Panc1 (cell line): ENCODE results near the gene GNPTG. TPM values are rescaled to one million over a fixed set of nuclear protein-coding genes. Genes with fewer than 3 reads are reported as not detected.
A peak's percentile ranks its signal among the peaks of the same experiment; 100 is the strongest.

Experiments
- ATAC-seq: fragments of 200-7000 bp; cut with Tn5 transposase; 2 replicates; pipeline ENCODE4 v1.9.1; 2020; ENCODE audit warnings: mild to moderate bottlenecking, moderate library complexity
- BruUV-seq: library from RNA; stranded (reverse); fragments of 400-500 nt; replicated peaks from 2 replicates; lab custom pipeline; 2021; lab: Mats Ljungman, UMichigan
- CTCF ChIA-PET: fragments of 300-600 bp; sonication (Branson Sonifier 250); formaldehyde crosslinking; loops from one replicate; lab custom pipeline; 2022; ENCODE audit warnings: antibody characterized with exemption; lab: Charles Lee
- POLR2A ChIA-PET: fragments of 300-600 bp; sonication (Branson Sonifier 250); formaldehyde crosslinking; loops from one replicate; lab custom pipeline; 2022; ENCODE audit warnings: antibody characterized with exemption; lab: Charles Lee
- DNase-seq: peaks from one replicate; pipeline ENCODE4 v3.0.0-alpha.2; 2010; ENCODE audit warnings: low read depth, low spot score
- H3K27ac ChIP-seq: 2 replicates; pipeline ENCODE4 v1.5.1; 2011; ENCODE audit warnings: mild to moderate bottlenecking, low read length, inconsistent platforms
- H3K27me3 ChIP-seq: fragments of 200-500 bp; sonication (Bioruptor generic); 2 replicates; pipeline ENCODE4 v1.6.0; 2014; ENCODE audit warnings: low read length, inconsistent platforms; ENCODE audit not compliant: control insufficient read depth, insufficient read depth
- H3K36me3 ChIP-seq: fragments of 200-500 bp; sonication (Bioruptor generic); 2 replicates; pipeline ENCODE4 v1.5.1; 2014; ENCODE audit warnings: inconsistent platforms, mild to moderate bottlenecking, low read length, moderate library complexity; ENCODE audit not compliant: control insufficient read depth, insufficient read depth
- H3K4me1 ChIP-seq: 2 replicates; pipeline ENCODE4 v1.5.1; 2011; ENCODE audit warnings: inconsistent platforms, mild to moderate bottlenecking, low read length, moderate library complexity; ENCODE audit not compliant: control insufficient read depth, insufficient read depth
- H3K4me3 ChIP-seq, 2 experiments: 2 replicates each; pipeline ENCODE4 v1.5.1; 2011 to 2012; ENCODE audit warnings: low read depth in 2 of 2, low read length in 2 of 2, mild to moderate bottlenecking in 2 of 2, inconsistent platforms in 1 of 2, moderate library complexity in 1 of 2
- H3K9me3 ChIP-seq: fragments of 200-500 bp; sonication (Bioruptor generic); 2 replicates; pipeline ENCODE4 v1.5.1; 2014; ENCODE audit warnings: low read depth, mild to moderate bottlenecking, inconsistent platforms, low read length, moderate library complexity; ENCODE audit not compliant: control insufficient read depth, insufficient read depth
- POLR2AphosphoS5 ChIP-seq: IDR thresholded peaks from 2 replicates; pipeline ENCODE4 v1.6.1; 2012; ENCODE audit warnings: mild to moderate bottlenecking, low read depth, low read length, moderate library complexity
- SIN3A ChIP-seq: IDR thresholded peaks from 2 replicates; pipeline ENCODE4 v1.6.1; 2012; ENCODE audit warnings: low read depth, mild to moderate bottlenecking, low read length, moderate library complexity, borderline replicate concordance; ENCODE audit not compliant: insufficient read depth
- TCF7L2 ChIP-seq: IDR thresholded peaks from 2 replicates; pipeline ENCODE4 v1.6.1; 2011; ENCODE audit warnings: mild to moderate bottlenecking, low read depth, low read length, inconsistent platforms
- in situ Hi-C: cut with HindIII; loops from 2 replicates; pipeline ENCODE4 v1.10.0; 2016; ENCODE audit warnings: low sequenced_read_pairs, low pct_unique_long_range_greater_than_20kb
- intact Hi-C: fragments of 100-400 bp; cut with micrococcal nuclease; formaldehyde crosslinking; loops from one replicate; pipeline ENCODE4 v1.10.0; 2022; ENCODE audit not compliant: unreplicated experiment
- total RNA-seq: library from RNA; stranded (reverse); gene quantifications from one replicate; pipeline ENCODE4 v1.2.1, GENCODE V29; 2021; ENCODE audit not compliant: unreplicated experiment
- TF ChIP-seq, protein P1 (sequence below), 2 experiments: IDR thresholded peaks; 2 replicates each; pipeline ENCODE4 v1.6.1; 2011 to 2012; ENCODE audit warnings: low read depth in 2 of 2, control low read depth in 1 of 2, low read length in 1 of 2, mild to moderate bottlenecking in 1 of 2, moderate library complexity in 1 of 2; ENCODE audit not compliant: insufficient read depth in 1 of 2
- TF ChIP-seq, protein P2 (sequence below): fragments of 450-650 bp; IDR thresholded peaks from 2 replicates; pipeline ENCODE4 v1.5.1; 2017; ENCODE audit warnings: mild to moderate bottlenecking

GNPTG gene
- total RNA-seq, 1 experiment from 2014 or later = 62.5 TPM

DNA sequence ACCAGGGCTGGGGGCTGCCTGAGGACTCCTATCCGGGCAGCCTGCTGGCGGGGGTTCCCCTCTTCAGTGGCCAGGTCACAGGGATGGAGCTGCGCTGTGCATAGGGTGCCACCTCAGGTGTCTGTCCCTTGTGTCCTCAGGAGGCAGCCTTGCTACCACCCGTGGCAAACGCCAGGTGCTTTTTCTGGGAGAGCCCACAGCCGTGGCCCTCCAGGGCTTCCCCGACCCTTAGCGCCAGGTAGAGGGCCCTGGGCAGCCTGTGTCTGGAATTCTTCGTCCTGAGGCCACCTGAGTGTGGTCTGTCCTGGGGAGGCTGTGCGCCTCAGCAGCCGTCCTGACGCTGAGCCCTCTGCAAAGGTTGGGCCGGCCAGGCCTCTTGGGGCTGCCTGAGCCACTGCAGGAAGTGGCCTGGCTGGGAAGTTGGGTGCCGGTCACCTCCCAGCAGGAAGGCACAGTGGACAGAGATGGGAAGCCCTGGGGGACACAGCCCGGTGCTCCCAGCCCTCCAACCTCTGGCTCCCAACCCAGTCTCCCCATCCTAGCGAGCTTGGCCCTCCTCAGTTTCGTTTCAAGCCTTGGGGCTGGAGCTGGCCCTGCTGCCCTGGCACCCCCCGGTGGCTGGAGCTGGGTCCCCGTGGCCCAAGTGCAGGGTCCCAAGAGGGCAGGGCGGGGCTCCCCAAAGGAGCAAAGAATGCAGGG is 25.9 kb upstream of the GNPTG start:
- DNase-seq = no peak
- Histone ChIP-seq H3K36me3 (no peaks in the 10 kb centered on the region), H3K4me1 (no peaks in the 10 kb centered on the region), H3K4me3 (no peak overlapping the region), H3K27me3 (no peaks in the 10 kb centered on the region), H3K9me3 (no peaks in the 10 kb centered on the region), H3K27ac (no peak overlapping the region)
- peak; percentile 47 for ATAC-seq
- intact Hi-C loops = no loop called here
- BruUV-seq = no TSS peak
- TF ChIP-seq, protein P1, sequence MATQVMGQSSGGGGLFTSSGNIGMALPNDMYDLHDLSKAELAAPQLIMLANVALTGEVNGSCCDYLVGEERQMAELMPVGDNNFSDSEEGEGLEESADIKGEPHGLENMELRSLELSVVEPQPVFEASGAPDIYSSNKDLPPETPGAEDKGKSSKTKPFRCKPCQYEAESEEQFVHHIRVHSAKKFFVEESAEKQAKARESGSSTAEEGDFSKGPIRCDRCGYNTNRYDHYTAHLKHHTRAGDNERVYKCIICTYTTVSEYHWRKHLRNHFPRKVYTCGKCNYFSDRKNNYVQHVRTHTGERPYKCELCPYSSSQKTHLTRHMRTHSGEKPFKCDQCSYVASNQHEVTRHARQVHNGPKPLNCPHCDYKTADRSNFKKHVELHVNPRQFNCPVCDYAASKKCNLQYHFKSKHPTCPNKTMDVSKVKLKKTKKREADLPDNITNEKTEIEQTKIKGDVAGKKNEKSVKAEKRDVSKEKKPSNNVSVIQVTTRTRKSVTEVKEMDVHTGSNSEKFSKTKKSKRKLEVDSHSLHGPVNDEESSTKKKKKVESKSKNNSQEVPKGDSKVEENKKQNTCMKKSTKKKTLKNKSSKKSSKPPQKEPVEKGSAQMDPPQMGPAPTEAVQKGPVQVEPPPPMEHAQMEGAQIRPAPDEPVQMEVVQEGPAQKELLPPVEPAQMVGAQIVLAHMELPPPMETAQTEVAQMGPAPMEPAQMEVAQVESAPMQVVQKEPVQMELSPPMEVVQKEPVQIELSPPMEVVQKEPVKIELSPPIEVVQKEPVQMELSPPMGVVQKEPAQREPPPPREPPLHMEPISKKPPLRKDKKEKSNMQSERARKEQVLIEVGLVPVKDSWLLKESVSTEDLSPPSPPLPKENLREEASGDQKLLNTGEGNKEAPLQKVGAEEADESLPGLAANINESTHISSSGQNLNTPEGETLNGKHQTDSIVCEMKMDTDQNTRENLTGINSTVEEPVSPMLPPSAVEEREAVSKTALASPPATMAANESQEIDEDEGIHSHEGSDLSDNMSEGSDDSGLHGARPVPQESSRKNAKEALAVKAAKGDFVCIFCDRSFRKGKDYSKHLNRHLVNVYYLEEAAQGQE (IDR thresholded peaks at IDR 0.05; ENCODE audit: insufficient read depth in 1 of 2, low read depth in 2 of 2, low read length in 1 of 2) = no peak
- peak; percentile 45; the same call in 1 of the 2 replicates for TF ChIP-seq POLR2AphosphoS5
- ChIA-PET POLR2A (no interaction called here), CTCF (no interaction called here)
- in situ Hi-C loops = no loop called here

- ATAC-seq (no peak), DNase-seq (no peak)
- in situ Hi-C loops = no loop called here
- no TSS peak for BruUV-seq
- Histone ChIP-seq H3K9me3 (no peaks in the 10 kb centered on the region), H3K4me3 (no peak overlapping the region), H3K27ac (no peak overlapping the region), H3K4me1 (peaks cover 2% of the 10 kb centered on the region), H3K27me3 (no peaks in the 10 kb centered on the region), H3K36me3 (no peaks in the 10 kb centered on the region)
- intact Hi-C loops = no loop called here
- ChIA-PET POLR2A (interaction anchor here (0.6 kb wide), 1 partner anchor 387 kb away, joined by 7 read pairs; no protein-coding TSS in a partner anchor), CTCF (no interaction called here)
- TF ChIP-seq POLR2AphosphoS5 = no peak
- TF ChIP-seq TCF7L2 = no peak
- TF ChIP-seq, protein P1 (IDR thresholded peaks at IDR 0.05; ENCODE audit: insufficient read depth in 1 of 2, low read depth in 2 of 2, low read length in 1 of 2) = no peak
- no peak for TF ChIP-seq SIN3A
- TF ChIP-seq, protein P2, sequence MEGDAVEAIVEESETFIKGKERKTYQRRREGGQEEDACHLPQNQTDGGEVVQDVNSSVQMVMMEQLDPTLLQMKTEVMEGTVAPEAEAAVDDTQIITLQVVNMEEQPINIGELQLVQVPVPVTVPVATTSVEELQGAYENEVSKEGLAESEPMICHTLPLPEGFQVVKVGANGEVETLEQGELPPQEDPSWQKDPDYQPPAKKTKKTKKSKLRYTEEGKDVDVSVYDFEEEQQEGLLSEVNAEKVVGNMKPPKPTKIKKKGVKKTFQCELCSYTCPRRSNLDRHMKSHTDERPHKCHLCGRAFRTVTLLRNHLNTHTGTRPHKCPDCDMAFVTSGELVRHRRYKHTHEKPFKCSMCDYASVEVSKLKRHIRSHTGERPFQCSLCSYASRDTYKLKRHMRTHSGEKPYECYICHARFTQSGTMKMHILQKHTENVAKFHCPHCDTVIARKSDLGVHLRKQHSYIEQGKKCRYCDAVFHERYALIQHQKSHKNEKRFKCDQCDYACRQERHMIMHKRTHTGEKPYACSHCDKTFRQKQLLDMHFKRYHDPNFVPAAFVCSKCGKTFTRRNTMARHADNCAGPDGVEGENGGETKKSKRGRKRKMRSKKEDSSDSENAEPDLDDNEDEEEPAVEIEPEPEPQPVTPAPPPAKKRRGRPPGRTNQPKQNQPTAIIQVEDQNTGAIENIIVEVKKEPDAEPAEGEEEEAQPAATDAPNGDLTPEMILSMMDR = no peak
Observed at GRCh38 chr16:1326391-1326790, 25.3 kb upstream of the GNPTG start.
